K562 (cell line): ENCODE data around the gene ANKS1B. TPM values are rescaled to one million over a fixed set of nuclear protein-coding genes. Genes with fewer than 3 reads are reported as not detected.

Source experiments
- AFF1 ChIP-seq, 2 experiments: fragments of 450-650 bp; IDR thresholded peaks; 2 replicates each; pipeline ENCODE4 v1.6.1; 2018; ENCODE audit warnings: mild to moderate bottlenecking in 2 of 2, low read depth in 1 of 2; ENCODE audit not compliant: partially characterized antibody in 2 of 2
- ATF3 ChIP-seq, 2 experiments: fragments of 450-650 bp in 1 of 2; sonication (generic) in 1 of 2; formaldehyde crosslinking in 1 of 2; IDR thresholded peaks in 1 of 2; conservative IDR thresholded peaks in 1 of 2; 2 replicates each; pipeline versions ENCODE4 v1.6.1 to v1.8.1; 2016 to 2023; ENCODE audit warnings: mild to moderate bottlenecking in 2 of 2, moderate library complexity in 2 of 2, inconsistent platforms in 1 of 2, missing genetic modification reagents in 1 of 2
- CEBPB ChIP-seq: fragments of 450-650 bp; IDR thresholded peaks from 2 replicates; pipeline ENCODE4 v1.6.1; 2016; ENCODE audit warnings: missing genetic modification characterization, missing compliant biosample characterization
- CREM ChIP-seq: IDR thresholded peaks from 2 replicates; pipeline ENCODE4 v1.6.1; 2014; ENCODE audit warnings: antibody characterized with exemption, low read depth
- HDAC2 ChIP-seq: fragments of 450-650 bp; IDR thresholded peaks from 2 replicates; pipeline ENCODE4 v1.6.1; 2016; ENCODE audit warnings: mild to moderate bottlenecking
- MYNN ChIP-seq, 2 experiments: sonication (generic); formaldehyde crosslinking in 1 of 2; IDR thresholded peaks; 2 replicates each; pipeline versions ENCODE4 v1.5.0 to v1.6.1; 2016 to 2020; ENCODE audit warnings: antibody characterized with exemption in 1 of 2, missing genetic modification reagents in 1 of 2
- NFE2 ChIP-seq: IDR thresholded peaks from 2 replicates; pipeline ENCODE4 v1.6.1; 2014; ENCODE audit warnings: antibody characterized with exemption, low read depth
- NRF1 ChIP-seq, 2 experiments: fragments of 450-650 bp; IDR thresholded peaks in 1 of 2; conservative IDR thresholded peaks in 1 of 2; 2 replicates each; pipeline ENCODE4 v1.6.1; 2014; ENCODE audit warnings: mild to moderate bottlenecking in 2 of 2
- POLR2AphosphoS2 ChIP-seq: IDR thresholded peaks from 2 replicates; pipeline ENCODE4 v1.6.1; 2012; ENCODE audit warnings: low read length, improper control_type of control experiment
- RFX1 ChIP-seq: fragments of 450-650 bp; IDR thresholded peaks from 2 replicates; pipeline ENCODE4 v1.6.1; 2016; ENCODE audit warnings: mild to moderate bottlenecking, moderate library complexity
- SAFB ChIP-seq: fragments of 200-400 bp; formaldehyde crosslinking; IDR thresholded peaks from 2 replicates; pipeline ENCODE4 v1.6.1; 2017; ENCODE audit warnings: low read depth, low read length, borderline replicate concordance
- SMAD4 ChIP-seq: fragments of 250-450 bp; sonication (Bioruptor Pico); conservative IDR thresholded peaks from 2 replicates; pipeline ENCODE4 v1.8.0; 2021; ENCODE audit warnings: inconsistent platforms, mild to moderate bottlenecking, moderate library complexity
- SMARCA4 ChIP-seq: fragments of 450-650 bp; IDR thresholded peaks from 2 replicates; pipeline ENCODE4 v1.6.1; 2016
- SNAPC5 ChIP-seq: fragments of 250-450 bp; sonication (Bioruptor Pico); IDR thresholded peaks from 2 replicates; pipeline ENCODE4 v1.8.0; 2021; ENCODE audit warnings: moderate library complexity, mild to moderate bottlenecking, inconsistent platforms
- STAT6 ChIP-seq: sonication (generic); formaldehyde crosslinking; IDR thresholded peaks from 2 replicates; pipeline ENCODE4 v1.8.1; 2023; ENCODE audit warnings: mild to moderate bottlenecking, missing genetic modification reagents
- SUPT5H ChIP-seq: fragments of 450-650 bp; IDR thresholded peaks from 2 replicates; pipeline ENCODE4 v1.6.1; 2016
- TGIF2 ChIP-seq: sonication (generic); formaldehyde crosslinking; IDR thresholded peaks from 2 replicates; pipeline ENCODE4 v1.8.1; 2022; ENCODE audit warnings: mild to moderate bottlenecking, missing genetic modification reagents, moderate library complexity
- VEZF1 ChIP-seq: fragments of 200-800 bp; sonication (Bioruptor generic); IDR thresholded peaks from 2 replicates; pipeline ENCODE4 v1.6.1; 2017; ENCODE audit warnings: missing genetic modification characterization, missing compliant biosample characterization
- YBX1 ChIP-seq: fragments of 450-650 bp; IDR thresholded peaks from 2 replicates; pipeline ENCODE4 v1.7.1; 2016; ENCODE audit warnings: mild to moderate bottlenecking
- ZC3H8 ChIP-seq: fragments of 450-650 bp; IDR thresholded peaks from 2 replicates; pipeline ENCODE4 v1.6.1; 2017
- polyA plus RNA-seq, 8 experiments: library from polyadenylated mRNA; depleted of rRNA in 4 of 8; stranded (reverse) in 5 of 8; unstranded in 3 of 8; fragments of >200 nt; fragmentation: Nextera tagmentation in 2 of 8; fragmentation: Illumina TruSeq in 1 of 8; extraction: Ambion mirVana in 2 of 8; extraction: Trizol in 1 of 8; gene quantifications; 2 replicates each; pipeline versions ENCODE4 v1.2.1 to v1.2.3, GENCODE V29; 2011 to 2014; ENCODE audit warnings: inconsistent platforms in 1 of 8, missing spikeins in 1 of 8
- total RNA-seq, 7 experiments: library from RNA; depleted of rRNA in 6 of 7; stranded (reverse); fragments of >200 nt in 6 of 7; fragmentation: Illumina TruSeq in 2 of 7; extraction: Trizol in 2 of 7; gene quantifications; 2 replicates each; pipeline versions ENCODE4 v1.2.1 to v1.2.3, GENCODE V29; 2011 to 2021; ENCODE audit warnings: low replicate concordance in 1 of 7

The ANKS1B gene
- total and polyA plus RNA-seq, 9 of the 15 experiments (the other 6 are each of a cell fraction or from before 2014, with no cell fraction given), result 0.04 to 0.47 (median 0.28) TPM; not detected in 4

GRCh38 chr12:98754095-98754494, 1230.6 kb downstream of the ANKS1B start (continued):
- TF ChIP-seq STAT6, result no peak
- TF ChIP-seq CEBPB, result no peak
- no peak for TF ChIP-seq AFF1 (IDR thresholded peaks at IDR 0.05; ENCODE audit: low read depth in 1 of 2, partially characterized antibody in 2 of 2)
- TF ChIP-seq HDAC2, result 0 out of 2 replicates have a peak, but pooled peaks have one; percentile 52
- no peak for TF ChIP-seq POLR2AphosphoS2
- TF ChIP-seq TGIF2, result no peak
- TF ChIP-seq NRF1 (conservative IDR thresholded peaks at IDR 0.05 in 1 of 2, IDR thresholded peaks at IDR 0.05 in 1 of 2), result peak; percentile 5 to 60; a peak in 2 of 4 replicates
- no peak for TF ChIP-seq YBX1
- TF ChIP-seq RFX1, result peak; percentile 29; the same call in 1 of the 2 replicates
- peak; percentile 71 for TF ChIP-seq CREM
- peak; percentile 62 for TF ChIP-seq NFE2
- TF ChIP-seq ATF3 (IDR thresholded peaks at IDR 0.05), result peak; percentile 84
- peak; percentile 63; the same call in 1 of the 2 replicates for TF ChIP-seq ATF3 (CRISPR knock-in tag; conservative IDR thresholded peaks at IDR 0.05)
- TF ChIP-seq SMARCA4, result peak; percentile 70
- TF ChIP-seq ZC3H8, result no peak
- no peak for TF ChIP-seq MYNN (IDR thresholded peaks at IDR 0.05)
- no peak for TF ChIP-seq MYNN (CRISPR knock-in tag; IDR thresholded peaks at IDR 0.05)
- TF ChIP-seq SAFB, result no peak
- no peak for TF ChIP-seq SNAPC5 (CRISPR knock-in tag)
- 0 out of 2 replicates have a peak, but pooled peaks have one; percentile 16 for TF ChIP-seq VEZF1 (CRISPR knock-in tag)
- no peak for TF ChIP-seq SUPT5H
- 0 out of 2 replicates have a peak, but pooled peaks have one; percentile 19 for TF ChIP-seq SMAD4 (CRISPR knock-in tag)
